Spleen (tissue), 11 donors: ENCODE data around the gene NHEJ1. TPM values are rescaled to one million over a fixed set of nuclear protein-coding genes. Genes with fewer than 3 reads are reported as not detected.

Source experiments
- DNase-seq: peaks from one replicate; pipeline ENCODE4 v3.0.0-alpha.2; 2020
- H3K27ac ChIP-seq, 8 donors: fragments of 200-600 bp; sonication (generic) in 7 of 8; 1 replicate in 4 of 8; 2 replicates in 4 of 8; pipeline versions ENCODE4 v1.5.0 to v1.8.0; 2016 to 2021; ENCODE audit warnings: inconsistent platforms in 4 of 8, mild to moderate bottlenecking in 4 of 8, moderate library complexity in 1 of 8
- H3K27me3 ChIP-seq, 7 donors: fragments of 200-600 bp; sonication (generic) in 6 of 7; replicated peaks in 1 of 7; 1 replicate in 4 of 7; 2 replicates in 3 of 7; pipeline versions ENCODE4 v1.5.0 to v1.8.0; 2016 to 2021; ENCODE audit warnings: inconsistent platforms in 3 of 7, mild to moderate bottlenecking in 1 of 7
- H3K36me3 ChIP-seq, 6 donors: fragments of 200-600 bp; sonication (generic) in 5 of 6; 1 replicate in 4 of 6; 2 replicates in 2 of 6; pipeline versions ENCODE4 v1.5.0 to v1.8.0; 2016 to 2021; ENCODE audit warnings: inconsistent platforms in 2 of 6
- H3K4me1 ChIP-seq, 6 donors: fragments of 200-600 bp; sonication (generic) in 5 of 6; 1 replicate in 3 of 6; 2 replicates in 3 of 6; pipeline versions ENCODE4 v1.5.0 to v1.8.0; 2016 to 2021; ENCODE audit warnings: inconsistent platforms in 3 of 6
- H3K4me3 ChIP-seq, 8 donors: fragments of 200-600 bp; sonication (generic) in 7 of 8; 1 replicate in 4 of 8; 2 replicates in 4 of 8; pipeline versions ENCODE4 v1.5.0 to v1.8.0; 2016 to 2021; ENCODE audit warnings: inconsistent platforms in 4 of 8, mild to moderate bottlenecking in 4 of 8, moderate library complexity in 2 of 8
- H3K9me3 ChIP-seq, 8 donors: fragments of 200-600 bp; sonication (generic) in 7 of 8; 1 replicate in 4 of 8; 2 replicates in 4 of 8; pipeline versions ENCODE4 v1.5.0 to v1.8.0; 2016 to 2021; ENCODE audit warnings: inconsistent platforms in 4 of 8
- CTCF ChIP-seq, 11 experiments: fragments of 200-600 bp in 7 of 11; fragments of 450-650 bp in 4 of 11; sonication (generic) in 4 of 11; IDR thresholded peaks in 8 of 11; conservative IDR thresholded peaks in 3 of 11; 1 replicate in 7 of 11; 2 replicates in 4 of 11; pipeline versions ENCODE4 v1.4.0 to v1.8.0; 2016 to 2021; ENCODE audit warnings: antibody characterized with exemption in 11 of 11, inconsistent platforms in 4 of 11, mild to moderate bottlenecking in 1 of 11
- POLR2A ChIP-seq, 3 donors: fragments of 450-650 bp; IDR thresholded peaks; one replicate each; pipeline ENCODE4 v1.5.1; 2017; ENCODE audit warnings: antibody characterized with exemption in 3 of 3, mild to moderate bottlenecking in 1 of 3
- POLR2AphosphoS5 ChIP-seq, 3 donors: sonication (generic); formaldehyde crosslinking; IDR thresholded peaks; one replicate each; pipeline ENCODE4 v1.5.1; 2017; ENCODE audit warnings: antibody characterized with exemption in 3 of 3
- WGBS, 5 donors: extraction: QIAGEN DNeasy Blood & Tissue Kit in 3 of 5; methylation state at CpG; one replicate each; pipeline versions ENCODE4 v1.1.5 to v1.1.7; 2013 to 2018; 5-methylcytosine and 5-hydroxymethylcytosine counted together
- intact Hi-C: fragments of 100-400 bp; cut with DNase I; formaldehyde crosslinking; loops from one replicate; pipeline ENCODE4 v1.15.0; 2023; ENCODE audit warnings: low total_unique reads
- polyA plus RNA-seq, 3 donors: library from polyadenylated mRNA; stranded (reverse); fragments of 200-250 nt; gene quantifications; one replicate each; pipeline ENCODE4 v1.2.1, GENCODE V29; 2013
- total RNA-seq, 7 donors: library from RNA; depleted of rRNA in 3 of 7; stranded (reverse); fragments of >200 nt in 3 of 7; fragmentation: NEBNext Ultra II Directional in 4 of 7; extraction: Animal tissue kit (Norgen Biotek cat#: 25700) in 4 of 7; gene quantifications; one replicate each; pipeline versions ENCODE4 v1.1.0 to v1.2.1, GENCODE V29; 2016 to 2021
- donor health status: healthy with polysubstance abuse.
- donor health status: DM: no; HTN: no; CAD: no; lungs with moderate emphysema.
- donor health status: DM: no; HTN: no; CAD: no.
- donor health status: Bipolar disorder and iron deficiency.
- donor health status: healthy.
- donor health status: DM: no; HTN: no; CAD: no.
- donor health status: DM: yes; HTN: yes; CAD: no.

The NHEJ1 gene
- total and polyA plus RNA-seq, 10 donors: 5.5 to 25.9 (median 14.0) TPM

- Histone ChIP-seq H3K36me3 (no peaks in the 10 kb centered on the region), H3K4me1 (no peaks in the 10 kb centered on the region), H3K4me3 (no peak overlapping the region), H3K27me3 (peaks cover 0 to 54% (median 12%) of the 10 kb centered on the region in 7 donors), H3K9me3 (no peaks in the 10 kb centered on the region), H3K27ac (no peak overlapping the region)
- TF ChIP-seq POLR2A (IDR thresholded peaks at IDR 0.05) (no peak), POLR2AphosphoS5 (IDR thresholded peaks at IDR 0.05) (no peak), CTCF (IDR thresholded peaks at IDR 0.05 in 8 of 11, conservative IDR thresholded peaks at IDR 0.05 in 3 of 11) (no peak)
- peak; percentile 60 for DNase-seq
- WGBS, 5 donors: 55 to 79% (median 70%) methylated on average over 9 to 13 of the region's 13 CpGs
- intact Hi-C loops: no loop called here
These were observed 131.4 kb downstream of the NHEJ1 start for GRCh38 chr2:219028996-219029828.

GRCh38 chr2:219028141-219028540, 132.5 kb downstream of the NHEJ1 start:
- 72 to 89% (median 77%) methylated on average over 4 to 5 of the region's 5 CpGs for WGBS, 5 donors
- H3K9me3 ChIP-seq: no peaks in the 10 kb centered on the region
- H3K27ac ChIP-seq: no peak overlapping the region
- H3K4me3 ChIP-seq: no peak overlapping the region
- H3K4me1 ChIP-seq: no peaks in the 10 kb centered on the region
- no peaks in the 10 kb centered on the region for H3K36me3 ChIP-seq
- peaks cover 0 to 57% (median 12%) of the 10 kb centered on the region in 7 donors for H3K27me3 ChIP-seq
- TF ChIP-seq POLR2AphosphoS5 (IDR thresholded peaks at IDR 0.05): no peak
- no peak for TF ChIP-seq CTCF (IDR thresholded peaks at IDR 0.05 in 8 of 11, conservative IDR thresholded peaks at IDR 0.05 in 3 of 11)
- no peak for TF ChIP-seq POLR2A (IDR thresholded peaks at IDR 0.05)
- intact Hi-C loops: no loop called here
- peak; percentile 43 for DNase-seq

GRCh38 chr2:219027511-219028055, 133.0 kb downstream of the NHEJ1 start:
- Histone ChIP-seq H3K36me3 (no peaks in the 10 kb centered on the region), H3K27me3 (peaks cover 0 to 51% (median 12%) of the 10 kb centered on the region in 7 donors), H3K4me1 (no peaks in the 10 kb centered on the region), H3K9me3 (no peaks in the 10 kb centered on the region), H3K4me3 (no peak overlapping the region), H3K27ac (no peak overlapping the region)
- TF ChIP-seq POLR2A (IDR thresholded peaks at IDR 0.05) (no peak), CTCF (IDR thresholded peaks at IDR 0.05 in 8 of 11, conservative IDR thresholded peaks at IDR 0.05 in 3 of 11) (no peak), POLR2AphosphoS5 (IDR thresholded peaks at IDR 0.05) (no peak)
- DNase-seq: peak; percentile 69
- intact Hi-C loops: no loop called here
- WGBS, 5 donors: 86 to 91% (median 89%) methylated on average over 22 of the region's 22 CpGs

- peak; percentile 61 for DNase-seq
- TF ChIP-seq POLR2AphosphoS5 (IDR thresholded peaks at IDR 0.05): no peak
- no peak for TF ChIP-seq POLR2A (IDR thresholded peaks at IDR 0.05)
- no peak for TF ChIP-seq CTCF (IDR thresholded peaks at IDR 0.05 in 8 of 11, conservative IDR thresholded peaks at IDR 0.05 in 3 of 11)
- Histone ChIP-seq H3K27me3 (peaks cover 0 to 48% (median 7%) of the 10 kb centered on the region in 7 donors), H3K36me3 (no peaks in the 10 kb centered on the region), H3K9me3 (no peaks in the 10 kb centered on the region), H3K27ac (no peak overlapping the region), H3K4me3 (no peak overlapping the region), H3K4me1 (no peaks in the 10 kb centered on the region)
- intact Hi-C loops: no loop called here
- WGBS, 5 donors: 62 to 86% (median 65%) methylated on average over 7 of the region's 7 CpGs
These were observed 133.7 kb downstream of the NHEJ1 start for GRCh38 chr2:219026946-219027345.
